ENCODE results near the gene KCNE1. TPM values are rescaled to one million over a fixed set of nuclear protein-coding genes. Genes with fewer than 3 reads are reported as not detected.

Gene KCNE1
- total and polyA plus RNA-seq, 10 of the 15 experiments (the other 5 are each of a cell fraction or from before 2014, with no cell fraction given) = 0.06 to 0.18 (median 0.09) TPM; not detected in 5

DNA sequence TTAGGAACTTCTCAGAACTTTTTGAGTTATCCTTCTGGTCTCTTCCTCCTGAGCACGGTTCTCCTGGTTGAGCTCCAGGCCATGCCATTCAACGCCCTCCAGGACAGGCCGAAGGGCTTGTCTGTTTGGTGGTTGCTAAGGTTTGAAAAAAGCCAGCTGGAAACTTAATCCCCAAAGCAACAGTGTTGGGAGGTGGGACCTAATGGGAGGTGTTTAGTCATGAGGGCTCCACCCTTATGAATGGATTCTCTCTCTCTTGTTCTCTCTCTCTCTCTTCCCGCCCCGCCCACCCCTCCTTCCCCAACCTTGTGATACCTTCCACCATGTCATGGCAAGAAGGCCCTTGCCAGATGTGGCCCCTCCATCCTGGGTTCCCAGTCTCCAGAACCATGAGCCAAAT, 829 bp downstream of the KCNE1 start:
- ChIA-PET CTCF (interaction anchor here (0.7 to 13.6 kb wide), 28 partner anchors 9 to 157 kb away, joined by 3 to 216 read pairs (median 6); partner anchors contain the start of gene RCAN1), POLR2A (no interaction called here), RAD21 (ENCODE audit: unreplicated experiment) (interaction anchor here (0.7 to 6.3 kb wide), 11 partner anchors 9 to 120 kb away, joined by 3 to 71 read pairs (median 4); no protein-coding TSS in a partner anchor), SMC1A (ENCODE audit: uncharacterized antibody, unreplicated experiment) (interaction anchor here (0.8 to 2.7 kb wide), 15 partner anchors 12 to 151 kb away, joined by 3 to 47 read pairs (median 4); no protein-coding TSS in a partner anchor)
- no peak overlapping the region for H3K4me3 ChIP-seq
- H3K27me3 ChIP-seq (replicated peaks in 1 of 2; ENCODE audit: control insufficient read depth in 2 of 2, insufficient read depth in 2 of 2, low read length in 1 of 2) = no peaks in the 10 kb centered on the region
- 98% methylated on average over 3 of the region's 5 CpGs for WGBS (ENCODE audit: insufficient coverage, insufficient replicate concordance, low lambda C conversion rate, missing lambda C conversion rate)
- FAIRE-seq (no peak), ATAC-seq (no peak), DNase-seq (ENCODE audit: low read depth, low spot score) (no peak)
- H2AFZ ChIP-seq (ENCODE audit: control insufficient read depth, low read depth, low read length) = no peak overlapping the region
- no peaks in the 10 kb centered on the region for H3K4me1 ChIP-seq (ENCODE audit: control insufficient read depth, insufficient read depth, low read length)
- no TSS peak for BruUV-seq (replicated peaks)
- no peaks in the 10 kb centered on the region for H3K36me3 ChIP-seq (ENCODE audit: control insufficient read depth in 2 of 2, insufficient read depth in 2 of 2, low read length in 1 of 2)
- H3K79me2 ChIP-seq (ENCODE audit: control insufficient read depth, insufficient read depth, low read length) = no peaks in the 10 kb centered on the region
- no peak for TF ChIP-seq FOXK2 (IDR thresholded peaks at IDR 0.05)
- TF ChIP-seq, protein P1, sequence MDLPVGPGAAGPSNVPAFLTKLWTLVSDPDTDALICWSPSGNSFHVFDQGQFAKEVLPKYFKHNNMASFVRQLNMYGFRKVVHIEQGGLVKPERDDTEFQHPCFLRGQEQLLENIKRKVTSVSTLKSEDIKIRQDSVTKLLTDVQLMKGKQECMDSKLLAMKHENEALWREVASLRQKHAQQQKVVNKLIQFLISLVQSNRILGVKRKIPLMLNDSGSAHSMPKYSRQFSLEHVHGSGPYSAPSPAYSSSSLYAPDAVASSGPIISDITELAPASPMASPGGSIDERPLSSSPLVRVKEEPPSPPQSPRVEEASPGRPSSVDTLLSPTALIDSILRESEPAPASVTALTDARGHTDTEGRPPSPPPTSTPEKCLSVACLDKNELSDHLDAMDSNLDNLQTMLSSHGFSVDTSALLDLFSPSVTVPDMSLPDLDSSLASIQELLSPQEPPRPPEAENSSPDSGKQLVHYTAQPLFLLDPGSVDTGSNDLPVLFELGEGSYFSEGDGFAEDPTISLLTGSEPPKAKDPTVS (IDR thresholded peaks at IDR 0.05; ENCODE audit: low read depth, low read length) = no peak
- no peak for TF ChIP-seq STAT3 (IDR thresholded peaks at IDR 0.05; ENCODE audit: low read depth, low read length)
- TF ChIP-seq ATF7 (IDR thresholded peaks at IDR 0.05; ENCODE audit: low read depth) = no peak
- no peak for TF ChIP-seq ZNF622 (IDR thresholded peaks at IDR 0.05)
- no peak for TF ChIP-seq FOXM1 (IDR thresholded peaks at IDR 0.05; ENCODE audit: low read depth, low read length)
- TF ChIP-seq NR2C2 (IDR thresholded peaks at IDR 0.05; ENCODE audit: borderline replicate concordance, control insufficient read depth, insufficient read length, low read depth) = no peak
- TF ChIP-seq, protein P2, sequence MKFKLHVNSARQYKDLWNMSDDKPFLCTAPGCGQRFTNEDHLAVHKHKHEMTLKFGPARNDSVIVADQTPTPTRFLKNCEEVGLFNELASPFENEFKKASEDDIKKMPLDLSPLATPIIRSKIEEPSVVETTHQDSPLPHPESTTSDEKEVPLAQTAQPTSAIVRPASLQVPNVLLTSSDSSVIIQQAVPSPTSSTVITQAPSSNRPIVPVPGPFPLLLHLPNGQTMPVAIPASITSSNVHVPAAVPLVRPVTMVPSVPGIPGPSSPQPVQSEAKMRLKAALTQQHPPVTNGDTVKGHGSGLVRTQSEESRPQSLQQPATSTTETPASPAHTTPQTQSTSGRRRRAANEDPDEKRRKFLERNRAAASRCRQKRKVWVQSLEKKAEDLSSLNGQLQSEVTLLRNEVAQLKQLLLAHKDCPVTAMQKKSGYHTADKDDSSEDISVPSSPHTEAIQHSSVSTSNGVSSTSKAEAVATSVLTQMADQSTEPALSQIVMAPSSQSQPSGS (IDR thresholded peaks at IDR 0.05; ENCODE audit: low read length) = no peak
- TF ChIP-seq CREB1 (IDR thresholded peaks at IDR 0.05; ENCODE audit: low read depth) = no peak
- no peak for TF ChIP-seq SREBF2 (IDR thresholded peaks at IDR 0.05; ENCODE audit: low read length)
- TF ChIP-seq HDAC2 (IDR thresholded peaks at IDR 0.05) = no peak
- no peak for TF ChIP-seq STAT1 (conservative IDR thresholded peaks at IDR 0.05)
- TF ChIP-seq IKZF2 (IDR thresholded peaks at IDR 0.05) = no peak
- TF ChIP-seq EP300 (IDR thresholded peaks at IDR 0.05; ENCODE audit: borderline replicate concordance in 1 of 2, control insufficient read depth in 1 of 2, low read depth in 2 of 2, low read length in 2 of 2) = no peak
- intact Hi-C loops (cut with micrococcal nuclease; ENCODE audit: unreplicated experiment) = no loop called here
- no peak overlapping the region for H3K9ac ChIP-seq (ENCODE audit: control insufficient read depth, insufficient read depth, low read length)
- in situ Hi-C loops (cut with MboI) = no loop called here
- no peak overlapping the region for H3K4me2 ChIP-seq (ENCODE audit: control insufficient read depth, insufficient read depth)
- H3K9me3 ChIP-seq (replicated peaks; ENCODE audit: control insufficient read depth, insufficient read depth, low read length) = no peaks in the 10 kb centered on the region
- H3K27ac ChIP-seq (ENCODE audit: control insufficient read depth, insufficient read depth) = no peak overlapping the region
- H4K20me1 ChIP-seq (ENCODE audit: control insufficient read depth, insufficient read depth) = no peaks in the 10 kb centered on the region

Measured in GM12878 (cell line).